ENCODE measurements around the gene NT5DC1.
"Not testable (repeated sequence)": the region's sequence is repeated elsewhere in the genome, so short reads cannot be mapped to it uniquely, and the experiment has no call there.

The NT5DC1 gene

DNA sequence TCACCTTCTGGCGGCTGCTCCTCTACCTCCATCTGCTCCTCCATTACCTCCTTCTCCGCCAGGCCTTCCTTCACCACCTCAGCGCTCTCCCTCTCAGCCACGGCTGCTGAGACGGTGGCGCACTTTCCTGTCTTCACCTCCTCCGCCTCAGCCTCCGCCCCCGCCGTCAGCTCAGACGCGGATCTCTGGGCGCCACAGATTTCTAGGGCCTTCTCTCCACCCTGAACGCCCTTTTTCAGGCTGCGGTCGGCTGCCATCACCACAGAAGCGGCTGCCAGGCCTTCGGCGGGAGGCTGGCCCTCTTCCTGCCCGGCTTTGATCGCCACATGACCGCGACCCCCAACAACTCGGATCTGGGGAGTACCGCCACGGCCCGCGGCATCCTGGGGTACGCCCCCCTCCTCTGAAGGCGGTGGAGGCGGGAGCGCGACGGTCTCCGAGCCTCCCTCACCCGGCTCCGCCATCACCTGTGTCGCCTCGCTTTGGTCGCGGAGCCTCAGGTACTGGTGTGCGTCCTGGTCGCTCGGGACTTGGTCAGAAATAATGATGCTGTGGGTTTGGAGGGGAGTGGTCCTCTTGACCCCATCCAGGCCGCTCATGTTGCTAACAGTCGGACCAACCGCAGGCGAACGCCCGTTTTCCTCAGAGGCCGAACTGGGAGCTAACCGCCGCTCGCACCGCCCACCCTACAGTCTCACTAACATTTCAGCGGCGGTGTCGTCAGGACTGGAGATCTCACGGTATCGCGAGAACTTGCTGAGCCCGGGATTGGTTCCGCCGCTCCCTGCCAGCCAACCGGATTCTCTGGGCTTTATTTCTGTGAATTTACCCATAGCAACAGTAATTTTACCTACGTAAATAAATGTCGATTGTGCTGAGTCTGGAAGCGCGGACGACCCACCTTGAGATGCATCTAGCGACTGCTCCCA is 178.8 kb downstream of the NT5DC1 start, which contains the start of gene TSPYL1:
TSPYL1 (minus strand) TSS at position 699 of the 929 bp plus-strand sequence; CDS start at position 599, 100 bp downstream.
- peak; percentile 72 for DNase-seq (ENCODE audit: low read depth)

DNA sequence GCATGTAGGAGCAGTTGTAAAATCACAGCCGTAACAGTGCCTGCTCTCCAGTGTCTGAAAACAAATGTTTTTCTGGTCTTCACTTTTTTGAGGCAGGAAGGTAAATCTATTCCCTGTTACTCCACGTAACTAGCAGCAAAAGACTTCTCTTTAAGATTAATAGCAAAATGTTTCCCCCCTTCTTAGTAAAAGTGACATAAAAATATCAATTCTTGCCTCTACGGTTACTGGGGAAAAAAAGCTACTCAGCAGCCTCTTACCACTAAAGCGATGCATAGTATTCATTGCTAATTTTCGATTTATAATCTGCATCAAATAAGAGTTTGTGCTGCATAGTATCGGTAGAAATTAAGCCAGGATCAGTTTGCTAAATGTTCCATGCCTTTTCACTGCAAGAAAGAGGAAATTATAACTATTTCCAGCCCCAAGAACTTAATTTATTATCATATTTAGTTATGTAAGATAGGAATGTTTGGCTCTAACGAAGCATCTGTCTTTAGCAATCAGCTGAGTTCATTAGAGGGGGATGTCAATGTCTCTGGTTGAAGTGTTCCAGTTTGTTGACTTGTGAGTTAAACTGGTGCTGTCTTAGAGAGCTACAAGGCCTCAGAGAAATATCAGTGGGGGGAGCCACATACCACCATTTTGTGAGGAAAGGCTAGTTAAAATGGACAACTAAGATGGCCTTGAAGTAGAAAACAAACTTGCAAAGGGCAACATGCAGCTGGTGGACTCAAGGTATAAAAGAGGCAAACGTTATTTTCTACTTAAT is 179.7 kb downstream of the NT5DC1 start:
- DNase-seq (ENCODE audit: low read depth): no peak

DNA sequence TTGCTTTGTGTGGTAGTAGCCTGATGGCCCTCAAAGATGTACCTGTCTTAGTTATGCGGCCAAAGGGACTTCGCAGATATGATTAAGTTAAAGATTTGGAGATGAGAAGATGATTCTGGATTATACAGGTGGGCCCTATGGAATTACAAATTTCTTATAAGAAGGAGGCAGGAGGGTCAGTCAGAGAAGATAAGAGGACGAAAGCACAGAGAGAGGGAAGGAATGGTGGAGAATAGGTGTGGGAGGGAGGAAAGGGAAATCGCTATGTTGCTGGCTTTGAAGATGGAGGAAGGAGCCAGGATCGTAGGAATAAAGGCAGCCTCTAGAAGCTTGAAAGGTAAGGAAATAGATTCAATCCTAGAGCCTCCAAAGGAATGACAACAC is 180.3 kb downstream of the NT5DC1 start:
- DNase-seq (ENCODE audit: low read depth): no peak

DNA sequence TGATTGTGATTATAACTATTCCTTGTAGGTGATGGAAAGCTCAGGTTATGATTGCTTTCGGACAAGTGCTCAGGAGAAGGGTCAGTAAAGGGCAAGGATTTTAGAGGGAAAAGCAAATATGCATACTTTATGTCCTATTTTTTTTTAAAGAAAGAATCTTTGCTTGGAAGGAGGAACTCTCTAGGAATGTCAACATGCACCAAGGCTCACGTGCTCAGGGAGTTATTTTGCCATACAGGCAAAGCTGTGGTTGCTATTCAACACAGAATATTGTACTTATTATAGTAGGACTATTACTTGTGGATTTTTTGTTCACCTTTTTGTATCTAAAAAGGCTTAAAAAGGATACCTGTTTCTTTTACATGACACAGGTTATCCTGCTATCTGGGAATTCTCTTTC is 182.0 kb downstream of the NT5DC1 start:
- no peak for DNase-seq (ENCODE audit: low read depth)

DNA sequence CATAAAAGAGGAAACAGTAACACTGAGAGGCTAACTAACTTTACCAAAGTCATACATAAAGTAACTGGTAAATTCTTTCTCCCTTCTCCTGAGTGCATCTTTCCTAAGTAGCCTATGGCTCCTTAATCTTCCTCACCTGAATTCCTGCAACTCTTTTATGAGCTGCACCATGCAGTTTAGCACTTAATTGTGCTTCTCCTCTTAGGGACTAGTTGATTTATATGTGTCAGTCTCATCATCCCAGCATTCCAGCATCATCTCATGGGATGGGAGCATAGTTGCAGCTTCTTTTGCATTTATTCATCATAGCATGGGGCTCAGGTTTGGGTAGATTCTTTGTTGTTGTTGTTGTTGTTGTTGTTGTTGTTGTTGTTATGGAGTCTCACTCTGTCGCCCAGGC is 182.5 kb downstream of the NT5DC1 start:
- no peak for DNase-seq (ENCODE audit: low read depth)

DNA sequence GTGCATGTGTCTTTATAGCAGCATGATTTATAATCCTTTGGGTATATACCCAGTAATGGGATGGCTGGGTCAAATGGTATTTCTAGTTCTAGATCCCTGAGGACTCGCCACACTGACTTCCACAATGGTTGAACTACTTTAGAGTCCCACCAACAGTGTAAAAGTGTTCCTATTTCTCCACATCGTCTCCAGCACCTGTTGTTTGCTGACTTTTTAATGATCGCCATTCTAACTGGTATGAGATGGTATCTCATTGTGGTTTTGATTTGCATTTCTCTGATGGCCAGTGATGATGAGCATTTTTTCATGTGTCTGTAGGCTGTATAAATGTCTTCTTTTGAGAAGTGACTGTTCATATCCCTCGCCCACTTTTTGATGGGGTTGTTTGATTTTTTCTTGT is 184.3 kb downstream of the NT5DC1 start:
- not testable (repeated sequence) for DNase-seq (ENCODE audit: low read depth)

DNA sequence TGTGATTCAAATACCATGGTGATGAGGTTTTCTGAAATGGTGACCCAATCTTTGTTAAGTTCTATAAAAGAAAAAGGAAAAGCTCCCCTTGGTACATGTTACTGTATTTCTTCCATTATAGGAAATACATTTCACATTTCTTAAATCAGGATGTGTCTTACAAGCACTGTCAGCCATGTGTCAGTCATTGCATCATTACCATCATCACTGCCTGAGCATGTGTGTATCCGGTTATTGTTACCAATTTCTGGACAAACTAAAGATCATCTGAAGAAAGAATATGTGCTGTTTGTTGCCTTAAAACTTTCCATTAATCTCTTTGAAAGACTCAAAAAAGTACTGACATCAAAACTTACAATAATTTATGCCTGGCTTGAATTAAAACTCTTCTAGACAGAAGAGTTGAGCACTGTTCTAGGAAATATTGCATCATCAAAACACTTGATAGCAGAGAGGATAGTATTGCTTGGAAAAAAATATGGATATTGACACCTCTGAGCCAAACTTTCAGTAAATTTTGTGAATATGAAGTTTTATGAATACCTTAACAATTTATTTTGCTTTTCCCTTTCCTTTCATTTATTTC is 186.2 kb downstream of the NT5DC1 start:
- no peak for DNase-seq (ENCODE audit: low read depth)

DNA sequence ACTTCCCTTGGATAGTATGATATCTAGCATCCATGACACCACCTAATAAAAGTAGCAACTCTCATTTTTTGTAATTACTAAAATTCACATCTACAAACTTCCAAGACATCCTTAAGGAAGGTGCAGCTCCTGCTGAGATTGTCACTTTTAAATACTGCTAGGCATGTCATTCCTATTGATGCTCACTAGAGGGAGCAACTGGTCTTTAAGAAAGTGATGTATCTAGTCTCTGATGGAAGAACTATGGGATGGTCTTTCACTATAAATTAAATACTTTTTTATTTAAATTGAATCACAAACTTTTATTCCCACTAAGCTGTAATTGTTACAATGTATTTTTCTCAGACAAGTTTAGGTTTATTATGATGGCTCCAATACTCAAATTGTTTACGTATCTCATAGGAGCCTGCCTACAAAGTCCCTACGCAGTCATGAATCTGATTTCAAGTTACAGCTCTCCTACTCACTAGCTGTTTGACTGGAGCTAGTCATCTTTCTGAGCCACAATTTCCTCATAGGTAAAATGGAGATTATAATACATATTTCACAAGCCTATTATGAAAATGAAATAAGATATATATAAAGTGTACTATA is 187.1 kb downstream of the NT5DC1 start:
- DNase-seq (ENCODE audit: low read depth): no peak

DNA sequence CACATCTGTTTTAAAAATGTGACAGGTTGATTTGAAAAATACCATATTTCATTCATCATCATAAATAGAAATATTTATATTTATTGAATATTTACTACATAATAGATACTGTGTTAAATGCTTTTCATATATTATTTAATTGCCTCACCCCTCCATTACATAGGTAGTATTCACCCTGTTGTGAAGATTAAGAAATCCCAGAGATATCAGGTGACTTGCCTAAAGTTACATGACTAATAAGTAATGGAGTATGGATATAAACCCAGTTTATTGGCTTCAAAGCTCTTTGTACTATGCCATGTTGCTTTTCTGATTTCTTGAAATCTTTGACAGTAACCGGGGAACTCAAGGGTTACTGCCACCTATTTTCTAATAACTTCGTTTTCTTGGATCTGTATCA is 189.2 kb downstream of the NT5DC1 start:
- no peak for DNase-seq (ENCODE audit: low read depth)

DNA sequence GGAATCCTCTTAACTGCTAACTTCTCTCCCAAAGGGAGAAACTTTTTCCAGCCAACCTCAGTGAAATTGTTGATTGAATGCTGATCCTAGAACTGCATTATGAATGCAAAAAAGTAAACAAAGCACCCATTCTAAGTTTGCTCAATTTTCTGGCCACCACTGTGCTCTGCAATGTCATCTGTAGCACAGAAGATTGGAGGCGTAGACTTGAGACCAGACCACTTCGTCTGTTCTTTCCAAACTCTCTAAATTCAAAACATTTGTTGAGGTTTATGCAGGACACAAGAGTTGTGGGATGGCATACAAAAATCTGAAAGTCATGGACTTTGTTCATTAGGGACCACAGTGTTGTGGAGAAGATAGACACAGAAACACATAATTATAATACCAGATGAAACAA is 190.1 kb downstream of the NT5DC1 start:
- DNase-seq (ENCODE audit: low read depth): no peak

DNA sequence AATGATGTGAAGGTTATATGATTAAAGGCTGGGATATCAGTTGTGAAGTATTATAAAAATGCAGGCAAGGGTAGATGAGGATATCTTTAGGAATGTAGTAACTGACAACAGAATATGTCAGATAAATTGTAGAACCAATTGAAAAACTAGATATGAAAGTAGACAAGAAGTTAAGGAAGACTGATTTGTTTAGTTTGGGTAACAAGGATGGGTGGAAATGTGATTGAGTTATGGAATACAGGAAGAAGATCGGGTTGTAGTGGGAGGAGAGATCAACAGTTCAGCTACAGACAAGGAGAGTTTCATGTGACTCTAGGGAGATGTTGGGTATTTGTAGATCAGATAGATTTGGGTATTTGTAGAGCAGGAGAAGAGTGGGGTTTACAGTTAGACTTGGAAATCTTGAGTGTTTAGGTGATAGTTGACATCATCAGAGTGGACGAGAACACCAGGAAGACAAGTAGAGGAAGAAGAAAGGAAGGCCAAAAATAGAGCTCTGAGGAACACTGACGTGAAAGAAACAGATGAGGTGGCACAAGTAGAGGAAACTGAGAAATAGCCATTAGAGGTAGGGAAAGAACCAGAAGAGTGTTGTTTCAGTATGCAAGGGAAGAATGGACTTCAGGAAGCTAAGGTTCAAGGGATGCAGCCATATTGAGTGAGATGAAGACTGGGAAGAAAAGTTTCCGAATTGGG is 191.2 kb downstream of the NT5DC1 start:
- no peak for DNase-seq (ENCODE audit: low read depth)

DNA sequence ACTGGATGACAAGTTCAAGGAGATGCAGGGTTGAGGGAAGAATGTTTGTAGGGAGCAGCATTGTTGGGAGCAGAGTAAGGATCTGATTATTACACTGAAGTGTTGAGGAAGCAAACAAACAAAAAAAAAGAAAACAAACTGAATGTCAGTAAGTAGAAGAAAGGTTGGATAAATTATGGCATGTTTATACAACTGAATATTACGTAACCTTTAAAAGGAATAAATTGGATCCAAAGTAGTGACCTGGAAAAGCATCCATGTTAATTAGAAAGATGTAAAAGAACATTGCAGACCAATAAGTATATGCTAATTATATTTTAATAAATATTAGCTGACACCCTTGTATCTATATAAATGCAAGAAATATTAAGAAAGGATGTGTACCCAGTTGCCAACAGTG is 191.9 kb downstream of the NT5DC1 start:
- DNase-seq (ENCODE audit: low read depth): no peak

DNA sequence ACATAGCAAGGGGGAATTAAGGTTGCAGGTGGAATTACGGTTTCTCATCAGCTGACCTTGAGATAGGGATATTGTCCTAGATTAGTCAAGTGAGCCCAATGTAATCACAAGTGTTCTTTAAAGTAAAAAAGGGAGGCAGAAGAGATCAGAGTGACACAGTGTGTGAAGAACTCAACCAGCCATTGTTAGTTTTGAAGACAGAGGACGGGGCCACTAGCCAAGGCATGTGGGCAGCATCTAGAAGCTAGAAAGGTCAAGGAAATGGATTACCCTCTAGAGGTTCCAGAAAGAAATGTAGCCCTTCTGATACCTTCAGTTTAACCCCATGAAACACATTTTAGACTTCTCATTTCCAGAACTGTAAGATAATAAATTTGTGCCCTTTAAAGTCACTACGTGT is 197.6 kb downstream of the NT5DC1 start:
- no peak for DNase-seq (ENCODE audit: low read depth)

DNA sequence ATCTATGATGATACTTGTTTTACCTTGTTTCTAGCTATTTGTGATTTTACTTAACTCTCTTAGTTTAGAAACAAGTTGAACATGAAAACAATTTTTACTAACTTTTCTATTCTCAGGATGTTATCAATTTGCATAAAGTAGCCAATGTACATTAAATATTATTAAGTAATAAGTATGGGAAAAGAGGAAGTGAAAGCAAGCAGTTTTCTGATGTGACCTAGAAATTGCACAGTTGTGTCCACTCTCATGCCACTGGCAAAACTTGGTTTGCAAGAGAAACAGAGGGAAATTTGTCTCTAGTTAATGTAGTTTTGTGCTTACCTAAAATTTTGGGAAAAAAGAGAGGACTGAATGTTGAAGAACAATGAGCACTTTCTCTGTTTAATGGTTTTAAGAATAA is 198.3 kb downstream of the NT5DC1 start:
- no peak for DNase-seq (ENCODE audit: low read depth)

Measured in stimulated activated CD8-positive, alpha-beta memory T cell treated with anti-CD3 and anti-CD28 coated beads, Interleukin-15, amount 100 ng/mL, for 24 hours (primary cell).